MM.1S (cell line): ENCODE data around the gene RAB43.

Source experiments
- DNase-seq: peaks from one replicate; pipeline ENCODE4 v3.0.0-alpha.2; 2015
- H2AFZ ChIP-seq: fragments of 300-600 bp; sonication (generic); 2 replicates; pipeline ENCODE4 v1.6.0; 2016; ENCODE audit warnings: antibody characterized with exemption, low read length
- H3F3A ChIP-seq: fragments of 300-600 bp; sonication (generic); 2 replicates; pipeline ENCODE4 v1.6.1; 2016; ENCODE audit warnings: mild to moderate bottlenecking, antibody characterized with exemption, low read length, moderate library complexity, mixed read lengths; ENCODE audit not compliant: insufficient read depth
- H3K27ac ChIP-seq: fragments of 300-600 bp; sonication (generic); 2 replicates; pipeline ENCODE4 v1.5.1; 2016; ENCODE audit warnings: mild to moderate bottlenecking, low read length
- H3K27me3 ChIP-seq: fragments of 300-600 bp; sonication (generic); replicated peaks from 2 replicates; pipeline ENCODE4 v1.6.0; 2016; ENCODE audit warnings: low read length; ENCODE audit not compliant: insufficient read depth
- H3K36me3 ChIP-seq: fragments of 300-600 bp; sonication (generic); replicated peaks from 2 replicates; pipeline ENCODE4 v1.6.1; 2016; ENCODE audit warnings: mild to moderate bottlenecking, low read length, mixed read lengths; ENCODE audit not compliant: insufficient read depth
- H3K4me1 ChIP-seq: fragments of 300-600 bp; sonication (generic); 2 replicates; pipeline ENCODE4 v1.6.1; 2016; ENCODE audit warnings: low read length, mixed read lengths
- H3K4me2 ChIP-seq: fragments of 300-600 bp; sonication (generic); 2 replicates; pipeline ENCODE4 v1.6.0; 2016; ENCODE audit warnings: low read depth, low read length
- H3K4me3 ChIP-seq: fragments of 300-600 bp; sonication (generic); 2 replicates; pipeline ENCODE4 v1.5.1; 2016; ENCODE audit warnings: low read length, mixed read lengths
- H3K79me2 ChIP-seq: fragments of 300-600 bp; sonication (generic); 2 replicates; pipeline ENCODE4 v1.6.1; 2016; ENCODE audit warnings: mixed run types, low read length, mixed read lengths
- H3K9ac ChIP-seq: fragments of 300-600 bp; sonication (generic); 2 replicates; pipeline ENCODE4 v1.6.1; 2016; ENCODE audit warnings: low read length, mixed read lengths
- H3K9me2 ChIP-seq: fragments of 300-600 bp; sonication (generic); replicated peaks from 2 replicates; pipeline ENCODE4 v1.6.1; 2016; ENCODE audit warnings: mild to moderate bottlenecking, low read length, mixed read lengths; ENCODE audit not compliant: insufficient read depth
- H3K9me3 ChIP-seq: fragments of 300-600 bp; sonication (generic); replicated peaks from 2 replicates; pipeline ENCODE4 v1.6.1; 2016; ENCODE audit warnings: mild to moderate bottlenecking, low read length, mixed read lengths; ENCODE audit not compliant: insufficient read depth
- H4K20me1 ChIP-seq: fragments of 300-600 bp; sonication (generic); 2 replicates; pipeline ENCODE4 v1.6.1; 2016; ENCODE audit warnings: mild to moderate bottlenecking, low read length, moderate library complexity, mixed read lengths; ENCODE audit not compliant: insufficient read depth
- EZH2 ChIP-seq: fragments of 300-600 bp; sonication (generic); optimal IDR thresholded peaks from 2 replicates; pipeline ENCODE3; 2017; ENCODE audit warnings: low read depth, mild to moderate bottlenecking, antibody characterized with exemption, low read length, mixed read lengths
- EZH2phosphoT487 ChIP-seq: fragments of 300-600 bp; sonication (generic); IDR thresholded peaks from 2 replicates; pipeline ENCODE4 v1.6.1; 2018; ENCODE audit warnings: antibody characterized with exemption, low read length
- TF ChIP-seq, protein P1 (sequence below): fragments of 300-600 bp; sonication (generic); IDR thresholded peaks from 2 replicates; pipeline ENCODE4 v1.5.1; 2016; ENCODE audit warnings: antibody characterized with exemption, low read length, mixed read lengths

RAB43 gene

DNA sequence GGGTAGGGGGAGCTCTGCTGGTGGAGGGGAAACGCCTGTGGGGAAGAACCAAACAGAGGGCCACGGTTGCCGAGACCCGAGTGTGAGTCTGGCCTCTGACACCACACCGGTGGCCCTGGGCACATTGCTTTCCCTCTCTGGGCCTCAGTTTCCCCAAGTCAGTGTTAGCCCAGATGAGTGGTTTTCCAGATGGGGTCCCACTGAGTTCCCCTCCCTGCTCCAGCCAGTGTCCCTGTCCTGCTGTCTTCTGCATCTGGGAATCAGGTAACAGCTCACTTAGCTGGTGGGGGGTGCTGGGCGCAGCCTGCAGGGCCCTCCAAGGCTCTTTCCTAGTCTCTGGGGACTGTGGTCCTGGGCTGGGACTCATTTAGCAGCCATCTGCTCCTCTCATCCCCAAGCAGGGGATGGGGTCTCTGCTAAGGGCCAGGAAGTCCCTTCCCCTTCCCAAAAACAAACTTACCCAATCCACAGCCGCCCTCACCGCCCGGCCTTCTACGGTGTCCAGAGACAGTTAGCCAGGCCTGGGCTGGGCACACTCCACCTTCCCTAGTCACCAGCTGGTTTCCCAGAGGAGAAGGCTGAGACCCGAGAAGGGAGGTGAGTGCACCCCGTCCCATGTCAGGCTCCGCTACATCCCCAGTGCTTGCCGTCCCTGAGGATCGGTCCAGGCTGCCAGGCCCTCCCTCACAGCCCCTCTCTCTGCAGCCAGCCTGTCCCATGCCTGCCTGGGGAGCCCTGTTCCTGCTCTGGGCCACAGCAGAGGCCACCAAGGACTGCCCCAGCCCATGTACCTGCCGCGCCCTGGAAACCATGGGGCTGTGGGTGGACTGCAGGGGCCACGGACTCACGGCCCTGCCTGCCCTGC, 60.3 kb downstream of the RAB43 start:
- DNase-seq = no peak
- no peak overlapping the region for H3K27ac ChIP-seq
- TF ChIP-seq EZH2phosphoT487 (no peak), EZH2 (no peak)
- TF ChIP-seq, protein P1, sequence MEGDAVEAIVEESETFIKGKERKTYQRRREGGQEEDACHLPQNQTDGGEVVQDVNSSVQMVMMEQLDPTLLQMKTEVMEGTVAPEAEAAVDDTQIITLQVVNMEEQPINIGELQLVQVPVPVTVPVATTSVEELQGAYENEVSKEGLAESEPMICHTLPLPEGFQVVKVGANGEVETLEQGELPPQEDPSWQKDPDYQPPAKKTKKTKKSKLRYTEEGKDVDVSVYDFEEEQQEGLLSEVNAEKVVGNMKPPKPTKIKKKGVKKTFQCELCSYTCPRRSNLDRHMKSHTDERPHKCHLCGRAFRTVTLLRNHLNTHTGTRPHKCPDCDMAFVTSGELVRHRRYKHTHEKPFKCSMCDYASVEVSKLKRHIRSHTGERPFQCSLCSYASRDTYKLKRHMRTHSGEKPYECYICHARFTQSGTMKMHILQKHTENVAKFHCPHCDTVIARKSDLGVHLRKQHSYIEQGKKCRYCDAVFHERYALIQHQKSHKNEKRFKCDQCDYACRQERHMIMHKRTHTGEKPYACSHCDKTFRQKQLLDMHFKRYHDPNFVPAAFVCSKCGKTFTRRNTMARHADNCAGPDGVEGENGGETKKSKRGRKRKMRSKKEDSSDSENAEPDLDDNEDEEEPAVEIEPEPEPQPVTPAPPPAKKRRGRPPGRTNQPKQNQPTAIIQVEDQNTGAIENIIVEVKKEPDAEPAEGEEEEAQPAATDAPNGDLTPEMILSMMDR = no peak
- no peak overlapping the region for H3K9ac ChIP-seq
- no peaks in the 10 kb centered on the region for H4K20me1 ChIP-seq
- H3K27me3 ChIP-seq = no peaks in the 10 kb centered on the region
- H2AFZ ChIP-seq = no peak overlapping the region
- H3K36me3 ChIP-seq = no peaks in the 10 kb centered on the region
- peaks cover 22% of the 10 kb centered on the region for H3K4me1 ChIP-seq
- H3K4me3 ChIP-seq = no peak overlapping the region
- H3K79me2 ChIP-seq = no peaks in the 10 kb centered on the region
- no peaks in the 10 kb centered on the region for H3K9me2 ChIP-seq
- peaks cover 12% of the 10 kb centered on the region for H3F3A ChIP-seq
- H3K9me3 ChIP-seq = no peaks in the 10 kb centered on the region
- H3K4me2 ChIP-seq = no peak overlapping the region

DNA sequence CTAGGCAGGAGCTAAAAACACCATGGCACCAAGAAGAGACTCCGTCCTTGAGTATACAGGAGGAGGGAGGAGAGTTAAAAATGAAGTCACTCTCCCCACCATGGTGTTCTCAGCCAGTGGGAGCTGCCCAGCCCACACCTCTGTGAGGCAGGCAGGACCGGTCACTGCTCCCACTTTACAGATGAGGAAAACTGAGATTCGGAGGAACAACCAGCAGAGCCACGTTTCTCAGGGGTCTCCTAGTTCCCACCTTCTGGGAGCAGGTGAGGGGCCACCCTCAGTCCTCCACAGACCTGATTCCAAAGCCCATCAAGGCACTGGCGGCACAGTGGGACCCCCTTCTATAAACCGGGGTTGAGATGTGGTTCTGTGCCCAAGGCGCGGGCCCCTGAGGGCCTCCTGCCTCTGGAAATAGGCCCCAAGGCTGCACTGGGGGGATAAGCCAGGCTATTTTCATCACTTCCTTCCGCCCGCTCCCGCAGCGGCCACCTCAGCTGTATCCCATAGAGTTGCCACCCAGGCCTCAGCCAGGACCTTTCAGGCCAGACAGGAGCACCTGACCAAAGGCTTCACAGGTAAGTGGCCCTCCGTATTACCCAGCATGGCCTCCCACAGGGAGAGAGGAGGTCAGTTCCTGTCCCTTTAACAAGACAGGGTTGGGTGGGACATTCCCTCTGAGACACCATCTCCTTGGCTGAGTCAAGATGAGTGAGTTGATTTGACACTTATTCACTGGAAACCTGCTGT, 61.2 kb downstream of the RAB43 start, which contains the start of gene GP9:
Gene GP9, plus strand, starts transcription at position 504 of the 747 bp plus-strand sequence. CDS start 961 bp downstream, outside the sequence.
- DNase-seq = no peak
- H3K27ac ChIP-seq = peak within 1 kb of the TSS; percentile 87; the same call in 1 of the 2 replicates
- H3K4me1 ChIP-seq = peaks cover 22% of the 10 kb centered on the region
- H3F3A ChIP-seq = peaks cover 12% of the 10 kb centered on the region
- H3K4me2 ChIP-seq = no peak within 1 kb of the TSS
- H3K4me3 ChIP-seq = no peak within 1 kb of the TSS
- no peaks in the 10 kb centered on the region for H3K79me2 ChIP-seq
- no peaks in the 10 kb centered on the region for H4K20me1 ChIP-seq
- no peak within 1 kb of the TSS for H2AFZ ChIP-seq
- no peak for TF ChIP-seq EZH2
- TF ChIP-seq, protein P1 = no peak
- TF ChIP-seq EZH2phosphoT487 = no peak
- peak within 1 kb of the TSS; percentile 68; the same call in 1 of the 2 replicates for H3K9ac ChIP-seq
- no peaks in the 10 kb centered on the region for H3K27me3 ChIP-seq
- no peaks in the 10 kb centered on the region for H3K9me3 ChIP-seq
- no peaks in the 10 kb centered on the region for H3K9me2 ChIP-seq
- no peaks in the 10 kb centered on the region for H3K36me3 ChIP-seq

DNA sequence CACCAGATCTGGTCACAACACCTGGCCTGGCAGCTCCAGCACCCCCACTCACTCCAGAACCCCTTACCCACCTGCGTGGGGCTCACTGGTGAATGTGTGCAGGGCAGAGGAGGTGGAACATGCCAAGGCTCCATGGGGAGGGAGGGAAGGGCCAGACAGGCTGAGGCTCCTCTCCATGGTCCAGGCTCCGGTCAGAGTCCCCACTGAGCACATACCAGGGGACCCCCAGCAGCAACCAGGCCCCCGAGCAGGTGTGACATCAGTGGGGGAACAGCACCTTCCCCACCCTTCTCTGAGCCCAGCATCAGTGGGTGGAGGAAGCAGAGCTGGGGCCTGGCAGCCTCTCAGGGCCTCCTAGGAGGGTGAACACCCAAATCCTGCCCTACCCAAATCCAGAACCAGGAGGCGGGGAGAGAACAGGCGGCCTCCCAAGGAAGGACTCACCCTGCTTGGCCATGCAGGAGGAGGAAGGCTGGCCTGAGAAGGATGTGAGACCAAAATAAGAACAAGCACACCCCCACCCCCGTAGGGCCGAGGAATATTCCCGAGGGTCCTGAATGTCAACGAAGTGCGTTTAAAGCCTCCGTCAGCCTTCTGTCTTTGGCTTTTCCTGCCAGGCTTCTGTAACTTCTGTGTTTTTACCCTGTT, 62.2 kb downstream of the RAB43 start:
- H3K27me3 ChIP-seq = no peaks in the 10 kb centered on the region
- no peak for DNase-seq
- no peaks in the 10 kb centered on the region for H3K9me2 ChIP-seq
- TF ChIP-seq EZH2 (no peak), EZH2phosphoT487 (no peak)
- TF ChIP-seq, protein P1 = no peak
- H4K20me1 ChIP-seq = no peaks in the 10 kb centered on the region
- peak overlapping the region; percentile 68; the same call in 1 of the 2 replicates for H3K9ac ChIP-seq
- peak overlapping the region; percentile 71 for H3K4me2 ChIP-seq
- H2AFZ ChIP-seq = no peak overlapping the region
- no peaks in the 10 kb centered on the region for H3K79me2 ChIP-seq
- H3F3A ChIP-seq = peaks cover 12% of the 10 kb centered on the region
- H3K36me3 ChIP-seq = no peaks in the 10 kb centered on the region
- no peak overlapping the region for H3K4me3 ChIP-seq
- peaks cover 22% of the 10 kb centered on the region for H3K4me1 ChIP-seq
- peak overlapping the region; percentile 87; the same call in 1 of the 2 replicates for H3K27ac ChIP-seq
- H3K9me3 ChIP-seq = no peaks in the 10 kb centered on the region
